CD14-positive monocyte (primary cell): ENCODE measurements around the gene PTPN12. TPM values are rescaled to one million over a fixed set of nuclear protein-coding genes. Genes with fewer than 3 reads are reported as not detected.

ENCODE experiments used
- DNase-seq, 3 donors: peaks; one replicate each; pipeline ENCODE4 v3.0.0-alpha.2; 2011 to 2022
- H2AFZ ChIP-seq: 2 replicates; pipeline ENCODE4 v1.6.0; 2012; ENCODE audit warnings: mild to moderate bottlenecking, low read depth, low read length, inconsistent platforms; ENCODE audit not compliant: insufficient read depth, poor library complexity, severe bottlenecking
- H3K27ac ChIP-seq, 2 donors: 1 replicate in 1 of 2; 2 replicates in 1 of 2; pipeline ENCODE4 v1.5.1; 2012 to 2013; ENCODE audit warnings: low read length in 2 of 2, control low read depth in 1 of 2, inconsistent platforms in 1 of 2, low read depth in 1 of 2, mild to moderate bottlenecking in 1 of 2
- H3K27me3 ChIP-seq, 2 donors: one replicate each; pipeline versions ENCODE4 v1.6.0 to v1.6.1; 2011 to 2013; ENCODE audit warnings: low read length in 2 of 2; ENCODE audit not compliant: control insufficient read depth in 2 of 2, insufficient read depth in 2 of 2
- H3K36me3 ChIP-seq, 2 donors: replicated peaks in 1 of 2; 1 replicate in 1 of 2; 2 replicates in 1 of 2; pipeline versions ENCODE4 v1.5.1 to v1.6.1; 2012 to 2013; ENCODE audit warnings: low read length in 2 of 2, control low read depth in 1 of 2, inconsistent platforms in 1 of 2, mild to moderate bottlenecking in 1 of 2; ENCODE audit not compliant: insufficient read depth in 2 of 2, control insufficient read depth in 1 of 2
- H3K4me1 ChIP-seq, 2 donors: 1 replicate in 1 of 2; 2 replicates in 1 of 2; pipeline versions ENCODE4 v1.5.1 to v1.6.1; 2012 to 2013; ENCODE audit warnings: low read length in 2 of 2, control low read depth in 1 of 2, inconsistent platforms in 1 of 2, mild to moderate bottlenecking in 1 of 2, moderate library complexity in 1 of 2; ENCODE audit not compliant: insufficient read depth in 2 of 2, control insufficient read depth in 1 of 2
- H3K4me2 ChIP-seq: replicated peaks from 2 replicates; pipeline ENCODE3; 2012; ENCODE audit warnings: low read length, moderate library complexity, mild to moderate bottlenecking; ENCODE audit not compliant: poor library complexity, severe bottlenecking; ENCODE audit errors: extremely low read depth
- H3K4me3 ChIP-seq, 3 experiments: fragments of 200-600 bp in 1 of 3; sonication (generic) in 1 of 3; replicated peaks in 1 of 3; 1 replicate in 2 of 3; 2 replicates in 1 of 3; pipeline ENCODE4 v1.5.1; 2011 to 2013; ENCODE audit warnings: low read length in 3 of 3, mild to moderate bottlenecking in 3 of 3, control low read depth in 2 of 3, low read depth in 2 of 3, inconsistent platforms in 1 of 3, moderate library complexity in 1 of 3
- H3K79me2 ChIP-seq: 2 replicates; pipeline ENCODE4 v1.6.0; 2012; ENCODE audit warnings: mild to moderate bottlenecking, control low read depth, inconsistent platforms, low read length, moderate library complexity; ENCODE audit not compliant: insufficient read depth
- H3K9ac ChIP-seq: 2 replicates; pipeline ENCODE4 v1.6.0; 2017; ENCODE audit warnings: low read length, mild to moderate bottlenecking; ENCODE audit not compliant: insufficient read depth, poor library complexity, severe bottlenecking
- H3K9me3 ChIP-seq, 2 donors: replicated peaks in 1 of 2; 1 replicate in 1 of 2; 2 replicates in 1 of 2; pipeline versions ENCODE4 v1.5.1 to v1.6.1; 2012 to 2013; ENCODE audit warnings: low read length in 2 of 2, control low read depth in 1 of 2; ENCODE audit not compliant: control insufficient read depth in 1 of 2, insufficient read depth in 1 of 2
- H4K20me1 ChIP-seq: 2 replicates; pipeline ENCODE4 v1.6.0; 2012; ENCODE audit warnings: mild to moderate bottlenecking, low read length, control low read depth, moderate library complexity; ENCODE audit not compliant: insufficient read depth
- H3K27ac Mint-ChIP-seq, 7 donors: one replicate each; pipeline ENCODE4 v1.8.0; 2020; ENCODE audit warnings: mild to moderate bottlenecking in 7 of 7, mixed read lengths in 7 of 7, moderate library complexity in 6 of 7, inconsistent platforms in 2 of 7
- H3K27me3 Mint-ChIP-seq, 3 donors: one replicate each; pipeline ENCODE4 v1.8.0; 2021 to 2022; ENCODE audit warnings: low read depth in 3 of 3, mild to moderate bottlenecking in 3 of 3, mixed read lengths in 3 of 3, moderate library complexity in 3 of 3, inconsistent platforms in 1 of 3
- H3K36me3 Mint-ChIP-seq, 2 donors: one replicate each; pipeline ENCODE4 v1.8.0; 2020; ENCODE audit warnings: mixed read lengths in 2 of 2, inconsistent platforms in 1 of 2, mild to moderate bottlenecking in 1 of 2
- H3K4me1 Mint-ChIP-seq: one replicate; pipeline ENCODE4 v1.8.0; 2020; ENCODE audit warnings: mild to moderate bottlenecking, mixed read lengths
- H3K4me3 Mint-ChIP-seq, 2 donors: one replicate each; pipeline ENCODE4 v1.8.0; 2020; ENCODE audit warnings: mild to moderate bottlenecking in 2 of 2, mixed read lengths in 2 of 2, moderate library complexity in 1 of 2
- H3K9me3 Mint-ChIP-seq, 7 donors: one replicate each; pipeline ENCODE4 v1.8.0; 2020 to 2022; ENCODE audit warnings: mixed read lengths in 7 of 7, mild to moderate bottlenecking in 6 of 7, moderate library complexity in 6 of 7, inconsistent platforms in 2 of 7
- CTCF ChIP-seq: fragments of 200-600 bp; IDR thresholded peaks from one replicate; pipeline ENCODE4 v1.8.0; 2022; ENCODE audit warnings: antibody characterized with exemption, mild to moderate bottlenecking
- WGBS: methylation state at CpG from one replicate; pipeline ENCODE4 v1.1.5; 2013; ENCODE audit warnings: missing lambda C conversion rate; ENCODE audit not compliant: insufficient coverage; 5-methylcytosine and 5-hydroxymethylcytosine counted together
- intact Hi-C, 2 donors: fragments of 100-400 bp; cut with micrococcal nuclease; formaldehyde crosslinking; loops; one replicate each; pipeline versions ENCODE4 v1.15.0 to v1.15.1; 2023
- polyA plus RNA-seq, 3 donors: library from polyadenylated mRNA; depleted of rRNA in 1 of 3; unstranded in 2 of 3; stranded (reverse) in 1 of 3; fragments of 300-500 nt in 2 of 3; fragments of >200 nt in 1 of 3; fragmentation: Illumina TruSeq in 2 of 3; gene quantifications; 1 replicate in 2 of 3; 2 replicates in 1 of 3; pipeline ENCODE4 v1.2.3, GENCODE V29; 2012 to 2021

Gene PTPN12
- polyA plus RNA-seq, 3 donors = 6.6 to 36.7 (median 11.8) TPM

GRCh38 chr7:77665161-77665560 lies 128.1 kb downstream of the PTPN12 start:
- Histone ChIP-seq H3K27me3 (no peaks in the 10 kb centered on the region), H3K4me1 (peaks cover 4 to 18% of the 10 kb centered on the region in 2 donors), H3K4me3 (no peak overlapping the region), H4K20me1 (no peaks in the 10 kb centered on the region), H3K79me2 (no peaks in the 10 kb centered on the region), H2AFZ (no peak overlapping the region), H3K9ac (no peak overlapping the region), H3K27ac (no peak overlapping the region), H3K4me2 (no peak overlapping the region), H3K36me3 (peaks cover 6 to 36% of the 10 kb centered on the region in 2 donors), H3K9me3 (no peaks in the 10 kb centered on the region)
- Mint-ChIP-seq H3K27ac (no peak overlapping the region), H3K36me3 (peaks cover 28 to 46% of the 10 kb centered on the region in 2 donors), H3K27me3 (peaks cover 0 to 1% (median 1%) of the 10 kb centered on the region in 3 donors), H3K4me3 (no peak overlapping the region), H3K9me3 (no peaks in the 10 kb centered on the region), H3K4me1 (peaks cover 15% of the 10 kb centered on the region)
- intact Hi-C loops = no loop called here
- no peak for DNase-seq
- TF ChIP-seq CTCF = no peak

GRCh38 chr7:77667459-77668086 lies 130.5 kb downstream of the PTPN12 start:
- Histone ChIP-seq H3K27me3 (no peaks in the 10 kb centered on the region), H3K9me3 (no peaks in the 10 kb centered on the region), H3K79me2 (no peaks in the 10 kb centered on the region), H3K27ac (no peak overlapping the region), H3K4me2 (no peak overlapping the region), H3K9ac (no peak overlapping the region), H4K20me1 (no peaks in the 10 kb centered on the region), H2AFZ (no peak overlapping the region), H3K4me1 (peaks cover 0 to 2% of the 10 kb centered on the region in 2 donors), H3K4me3 (no peak overlapping the region), H3K36me3 (peaks cover 6 to 31% of the 10 kb centered on the region in 2 donors)
- 100% methylated on average over 2 of the region's 6 CpGs for WGBS
- H3K9me3 Mint-ChIP-seq = no peaks in the 10 kb centered on the region
- TF ChIP-seq CTCF = no peak
- intact Hi-C loops = no loop called here
- no peak for DNase-seq
- peaks cover 0 to 1% (median under 1%) of the 10 kb centered on the region in 3 donors for H3K27me3 Mint-ChIP-seq
- H3K4me1 Mint-ChIP-seq = peaks cover 3% of the 10 kb centered on the region
- no peak overlapping the region for H3K4me3 Mint-ChIP-seq
- peaks cover 25 to 44% of the 10 kb centered on the region in 2 donors for H3K36me3 Mint-ChIP-seq
- H3K27ac Mint-ChIP-seq = peak overlapping the region in 1 of 7 donors; percentile 33
